ENCODE data around the gene NFKB1. TPM values are rescaled to one million over a fixed set of nuclear protein-coding genes. Genes with fewer than 3 reads are reported as not detected.

Gene NFKB1
- polyA plus RNA-seq, 1 donor from 2014 or later: 8.6 TPM

GRCh38 chr4:102514298-102514964 is 13.3 kb downstream of the NFKB1 start:
- no peaks in the 10 kb centered on the region for H4K20me1 ChIP-seq (ENCODE audit: insufficient read depth)
- no peak overlapping the region for H3K4me2 ChIP-seq (ENCODE audit: low read length)
- no peaks in the 10 kb centered on the region for H3K9me3 ChIP-seq (ENCODE audit: low read length)
- no peaks in the 10 kb centered on the region for H3K9me2 ChIP-seq (ENCODE audit: insufficient read depth, low read length)
- no peak overlapping the region for H3K27ac ChIP-seq (ENCODE audit: low read length)
- no peak overlapping the region for H3K9ac ChIP-seq (ENCODE audit: low read length)
- no peaks in the 10 kb centered on the region for H3K79me2 ChIP-seq (replicated peaks; ENCODE audit: insufficient read depth, low read length)
- no peaks in the 10 kb centered on the region for H3K27me3 ChIP-seq (ENCODE audit: insufficient read depth, low read depth, low read length)
- H3K4me3 ChIP-seq (ENCODE audit: low read length): no peak overlapping the region
- H3K36me3 ChIP-seq (ENCODE audit: insufficient read depth, low read length): no peaks in the 10 kb centered on the region
- no peaks in the 10 kb centered on the region for H3F3A ChIP-seq (ENCODE audit: insufficient read depth, low read length, poor library complexity, severe bottlenecking)
- TF ChIP-seq MXI1 (conservative IDR thresholded peaks at IDR 0.05; ENCODE audit: poor library complexity, severe bottlenecking) (no peak), RAD21 (conservative IDR thresholded peaks at IDR 0.05) (no peak), POLR2AphosphoS5 (IDR thresholded peaks at IDR 0.05) (no peak), EZH2 (IDR thresholded peaks at IDR 0.05; ENCODE audit: borderline replicate concordance, insufficient read depth, low read length, poor library complexity, severe bottlenecking) (no peak), TAF1 (IDR thresholded peaks at IDR 0.05; ENCODE audit: low read depth) (no peak), SMC3 (conservative IDR thresholded peaks at IDR 0.05; ENCODE audit: poor library complexity) (no peak), EP300 (conservative IDR thresholded peaks at IDR 0.05; ENCODE audit: poor library complexity, severe bottlenecking) (no peak)
- TF ChIP-seq, protein P1, sequence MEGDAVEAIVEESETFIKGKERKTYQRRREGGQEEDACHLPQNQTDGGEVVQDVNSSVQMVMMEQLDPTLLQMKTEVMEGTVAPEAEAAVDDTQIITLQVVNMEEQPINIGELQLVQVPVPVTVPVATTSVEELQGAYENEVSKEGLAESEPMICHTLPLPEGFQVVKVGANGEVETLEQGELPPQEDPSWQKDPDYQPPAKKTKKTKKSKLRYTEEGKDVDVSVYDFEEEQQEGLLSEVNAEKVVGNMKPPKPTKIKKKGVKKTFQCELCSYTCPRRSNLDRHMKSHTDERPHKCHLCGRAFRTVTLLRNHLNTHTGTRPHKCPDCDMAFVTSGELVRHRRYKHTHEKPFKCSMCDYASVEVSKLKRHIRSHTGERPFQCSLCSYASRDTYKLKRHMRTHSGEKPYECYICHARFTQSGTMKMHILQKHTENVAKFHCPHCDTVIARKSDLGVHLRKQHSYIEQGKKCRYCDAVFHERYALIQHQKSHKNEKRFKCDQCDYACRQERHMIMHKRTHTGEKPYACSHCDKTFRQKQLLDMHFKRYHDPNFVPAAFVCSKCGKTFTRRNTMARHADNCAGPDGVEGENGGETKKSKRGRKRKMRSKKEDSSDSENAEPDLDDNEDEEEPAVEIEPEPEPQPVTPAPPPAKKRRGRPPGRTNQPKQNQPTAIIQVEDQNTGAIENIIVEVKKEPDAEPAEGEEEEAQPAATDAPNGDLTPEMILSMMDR (IDR thresholded peaks at IDR 0.05; ENCODE audit: poor library complexity, severe bottlenecking): no peak
- TF ChIP-seq, protein P2, sequence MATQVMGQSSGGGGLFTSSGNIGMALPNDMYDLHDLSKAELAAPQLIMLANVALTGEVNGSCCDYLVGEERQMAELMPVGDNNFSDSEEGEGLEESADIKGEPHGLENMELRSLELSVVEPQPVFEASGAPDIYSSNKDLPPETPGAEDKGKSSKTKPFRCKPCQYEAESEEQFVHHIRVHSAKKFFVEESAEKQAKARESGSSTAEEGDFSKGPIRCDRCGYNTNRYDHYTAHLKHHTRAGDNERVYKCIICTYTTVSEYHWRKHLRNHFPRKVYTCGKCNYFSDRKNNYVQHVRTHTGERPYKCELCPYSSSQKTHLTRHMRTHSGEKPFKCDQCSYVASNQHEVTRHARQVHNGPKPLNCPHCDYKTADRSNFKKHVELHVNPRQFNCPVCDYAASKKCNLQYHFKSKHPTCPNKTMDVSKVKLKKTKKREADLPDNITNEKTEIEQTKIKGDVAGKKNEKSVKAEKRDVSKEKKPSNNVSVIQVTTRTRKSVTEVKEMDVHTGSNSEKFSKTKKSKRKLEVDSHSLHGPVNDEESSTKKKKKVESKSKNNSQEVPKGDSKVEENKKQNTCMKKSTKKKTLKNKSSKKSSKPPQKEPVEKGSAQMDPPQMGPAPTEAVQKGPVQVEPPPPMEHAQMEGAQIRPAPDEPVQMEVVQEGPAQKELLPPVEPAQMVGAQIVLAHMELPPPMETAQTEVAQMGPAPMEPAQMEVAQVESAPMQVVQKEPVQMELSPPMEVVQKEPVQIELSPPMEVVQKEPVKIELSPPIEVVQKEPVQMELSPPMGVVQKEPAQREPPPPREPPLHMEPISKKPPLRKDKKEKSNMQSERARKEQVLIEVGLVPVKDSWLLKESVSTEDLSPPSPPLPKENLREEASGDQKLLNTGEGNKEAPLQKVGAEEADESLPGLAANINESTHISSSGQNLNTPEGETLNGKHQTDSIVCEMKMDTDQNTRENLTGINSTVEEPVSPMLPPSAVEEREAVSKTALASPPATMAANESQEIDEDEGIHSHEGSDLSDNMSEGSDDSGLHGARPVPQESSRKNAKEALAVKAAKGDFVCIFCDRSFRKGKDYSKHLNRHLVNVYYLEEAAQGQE (IDR thresholded peaks at IDR 0.05; ENCODE audit: borderline replicate concordance): no peak
- no peak overlapping the region for H2AFZ ChIP-seq (ENCODE audit: low read depth, low read length)

DNA sequence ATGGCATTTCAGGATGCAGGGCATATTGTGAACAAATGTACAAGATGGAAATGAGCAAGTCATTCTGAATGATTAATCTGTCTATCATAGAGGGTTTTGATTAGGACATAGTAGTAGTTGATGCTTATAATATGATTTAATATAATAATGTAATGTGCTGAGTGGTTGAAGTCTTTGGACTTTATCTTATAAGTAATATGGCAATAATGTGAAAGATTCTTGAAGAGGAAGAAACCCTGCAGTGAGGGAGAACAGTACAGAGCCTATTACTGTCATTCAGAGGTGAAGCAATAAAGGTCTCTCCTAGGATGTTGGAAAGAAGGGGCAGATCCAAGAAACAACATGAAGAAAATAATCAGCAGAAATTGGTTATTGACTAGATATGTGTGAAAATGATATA is 16.6 kb downstream of the NFKB1 start:
- H3K27me3 ChIP-seq (ENCODE audit: insufficient read depth, low read depth, low read length): no peaks in the 10 kb centered on the region
- no peaks in the 10 kb centered on the region for H3K36me3 ChIP-seq (ENCODE audit: insufficient read depth, low read length)
- H3K27ac ChIP-seq (ENCODE audit: low read length): no peak overlapping the region
- H3F3A ChIP-seq (ENCODE audit: insufficient read depth, low read length, poor library complexity, severe bottlenecking): no peaks in the 10 kb centered on the region
- no peaks in the 10 kb centered on the region for H3K9me3 ChIP-seq (ENCODE audit: low read length)
- TF ChIP-seq TAF1 (IDR thresholded peaks at IDR 0.05; ENCODE audit: low read depth): no peak
- TF ChIP-seq SMC3 (conservative IDR thresholded peaks at IDR 0.05; ENCODE audit: poor library complexity): no peak
- TF ChIP-seq, protein P2 (IDR thresholded peaks at IDR 0.05; ENCODE audit: borderline replicate concordance): no peak
- no peak for TF ChIP-seq RAD21 (conservative IDR thresholded peaks at IDR 0.05)
- TF ChIP-seq POLR2AphosphoS5 (IDR thresholded peaks at IDR 0.05): peak; percentile 69
- no peak for TF ChIP-seq EZH2 (IDR thresholded peaks at IDR 0.05; ENCODE audit: borderline replicate concordance, insufficient read depth, low read length, poor library complexity, severe bottlenecking)
- TF ChIP-seq EP300 (conservative IDR thresholded peaks at IDR 0.05; ENCODE audit: poor library complexity, severe bottlenecking): peak; percentile 69
- TF ChIP-seq, protein P1 (IDR thresholded peaks at IDR 0.05; ENCODE audit: poor library complexity, severe bottlenecking): no peak
- no peak for TF ChIP-seq MXI1 (conservative IDR thresholded peaks at IDR 0.05; ENCODE audit: poor library complexity, severe bottlenecking)
- no peak overlapping the region for H2AFZ ChIP-seq (ENCODE audit: low read depth, low read length)
- H3K9me2 ChIP-seq (ENCODE audit: insufficient read depth, low read length): no peaks in the 10 kb centered on the region
- no peaks in the 10 kb centered on the region for H4K20me1 ChIP-seq (ENCODE audit: insufficient read depth)
- no peak overlapping the region for H3K4me2 ChIP-seq (ENCODE audit: low read length)
- H3K4me3 ChIP-seq (ENCODE audit: low read length): no peak overlapping the region
- no peak overlapping the region for H3K9ac ChIP-seq (ENCODE audit: low read length)
- no peaks in the 10 kb centered on the region for H3K79me2 ChIP-seq (replicated peaks; ENCODE audit: insufficient read depth, low read length)
